CD8-positive, alpha-beta memory T cell (primary cell): ENCODE results near the gene KCNQ5. TPM values are rescaled to one million over a fixed set of nuclear protein-coding genes. Genes with fewer than 3 reads are reported as not detected.

ENCODE experiments used
- CTCF ChIA-PET: fragments of 350-600 bp; sonication (Branson Sonifier 250); formaldehyde crosslinking; loops from one replicate; lab custom pipeline; 2021; ENCODE audit warnings: antibody characterized with exemption; lab: Charles Lee
- POLR2A ChIA-PET: fragments of 350-600 bp; sonication (Branson Sonifier 250); formaldehyde crosslinking; loops from one replicate; lab custom pipeline; 2021; ENCODE audit warnings: antibody characterized with exemption; lab: Charles Lee
- DNase-seq, 5 donors: peaks; one replicate each; pipeline versions ENCODE4 v3.0.0 to v3.0.0-alpha.2; 2020 to 2022; ENCODE audit warnings: mixed read lengths in 1 of 5
- H3K27ac ChIP-seq: one replicate; pipeline ENCODE4 v1.7.0; 2013; ENCODE audit warnings: low read depth, mild to moderate bottlenecking, low read length, moderate library complexity
- H3K27me3 ChIP-seq: 2 replicates; pipeline ENCODE4 v1.7.0; 2013; ENCODE audit warnings: low read length, mild to moderate bottlenecking; ENCODE audit not compliant: insufficient read depth, poor library complexity, severe bottlenecking
- H3K36me3 ChIP-seq: 2 replicates; pipeline ENCODE4 v1.7.0; 2013; ENCODE audit warnings: mild to moderate bottlenecking, low read length, moderate library complexity; ENCODE audit not compliant: insufficient read depth
- H3K4me1 ChIP-seq: 2 replicates; pipeline ENCODE4 v1.7.0; 2013; ENCODE audit warnings: mild to moderate bottlenecking, low read length, moderate library complexity; ENCODE audit not compliant: insufficient read depth
- H3K4me3 ChIP-seq: 2 replicates; pipeline ENCODE4 v1.7.0; 2013; ENCODE audit warnings: mild to moderate bottlenecking, low read length
- H3K9me3 ChIP-seq: 2 replicates; pipeline ENCODE4 v1.7.0; 2013; ENCODE audit warnings: mild to moderate bottlenecking, low read length
- H3K27ac Mint-ChIP-seq, 8 donors: one replicate each; pipeline ENCODE4 v1.8.0; 2020 to 2021; ENCODE audit warnings: mixed read lengths in 8 of 8, mild to moderate bottlenecking in 6 of 8, inconsistent platforms in 3 of 8, moderate library complexity in 3 of 8
- H3K27me3 Mint-ChIP-seq, 2 donors: one replicate each; pipeline ENCODE4 v1.8.0; 2020 to 2021; ENCODE audit warnings: mixed read lengths in 2 of 2, mild to moderate bottlenecking in 1 of 2, moderate library complexity in 1 of 2
- H3K36me3 Mint-ChIP-seq, 3 donors: one replicate each; pipeline ENCODE4 v1.8.0; 2020 to 2021; ENCODE audit warnings: mixed read lengths in 3 of 3, inconsistent platforms in 1 of 3, mild to moderate bottlenecking in 1 of 3
- H3K4me1 Mint-ChIP-seq, 3 donors: one replicate each; pipeline ENCODE4 v1.8.0; 2020 to 2021; ENCODE audit warnings: mixed read lengths in 3 of 3, inconsistent platforms in 1 of 3, mild to moderate bottlenecking in 1 of 3
- H3K4me3 Mint-ChIP-seq, 7 donors: one replicate each; pipeline ENCODE4 v1.8.0; 2020 to 2021; ENCODE audit warnings: mixed read lengths in 7 of 7, mild to moderate bottlenecking in 6 of 7, moderate library complexity in 4 of 7, inconsistent platforms in 2 of 7
- H3K9me3 Mint-ChIP-seq, 5 donors: one replicate each; pipeline ENCODE4 v1.8.0; 2020 to 2022; ENCODE audit warnings: mixed read lengths in 5 of 5, mild to moderate bottlenecking in 3 of 5, moderate library complexity in 2 of 5, inconsistent platforms in 1 of 5
- polyA plus RNA-seq: library from polyadenylated mRNA; unstranded; fragments of 300-500 nt; fragmentation: Illumina TruSeq; gene quantifications from one replicate; pipeline ENCODE4 v1.2.3, GENCODE V29; 2021
- total RNA-seq, 2 experiments: library from RNA; stranded (reverse); gene quantifications; one replicate each; pipeline ENCODE4 v1.2.3, GENCODE V29; 2021

The KCNQ5 gene
- total and polyA plus RNA-seq, 3 experiments from 2014 or later = 0.85 to 8.5 (median 7.9) TPM

- ChIA-PET POLR2A (no interaction called here), CTCF (interaction anchor here (2.3 kb wide), 1 partner anchor 8 kb away, joined by 8 read pairs; no protein-coding TSS in a partner anchor)
- Mint-ChIP-seq H3K36me3 (peaks cover 0 to 3% (median 3%) of the 10 kb centered on the region in 3 donors), H3K4me1 (peaks cover 21 to 37% (median 32%) of the 10 kb centered on the region in 3 donors), H3K27ac (no peak overlapping the region), H3K9me3 (no peaks in the 10 kb centered on the region), H3K27me3 (peaks cover 0 to 2% of the 10 kb centered on the region in 2 donors), H3K4me3 (peak overlapping the region in 2 of 7 donors; percentile 50 to 54)
- DNase-seq = peak in 1 of 5 donors; percentile 21
- H3K9me3 ChIP-seq = no peaks in the 10 kb centered on the region
- no peaks in the 10 kb centered on the region for H3K27me3 ChIP-seq
- H3K4me1 ChIP-seq = peaks cover 14% of the 10 kb centered on the region
- no peaks in the 10 kb centered on the region for H3K36me3 ChIP-seq
- no peak overlapping the region for H3K4me3 ChIP-seq
- no peak overlapping the region for H3K27ac ChIP-seq
Measured at GRCh38 chr6:72624557-72625160, 2.8 kb downstream of the KCNQ5 start.

- Histone ChIP-seq H3K27ac (no peak overlapping the region), H3K9me3 (no peaks in the 10 kb centered on the region), H3K27me3 (no peaks in the 10 kb centered on the region), H3K4me3 (no peak overlapping the region), H3K36me3 (no peaks in the 10 kb centered on the region), H3K4me1 (peaks cover 6% of the 10 kb centered on the region)
- Mint-ChIP-seq H3K36me3 (peaks cover 0 to 3% (median 2%) of the 10 kb centered on the region in 3 donors), H3K27ac (no peak overlapping the region), H3K27me3 (peaks cover 0 to 2% of the 10 kb centered on the region in 2 donors), H3K9me3 (no peaks in the 10 kb centered on the region), H3K4me1 (peaks cover 7 to 23% (median 18%) of the 10 kb centered on the region in 3 donors), H3K4me3 (no peak overlapping the region)
- no peak for DNase-seq
- ChIA-PET CTCF (interaction anchor here (2.3 kb wide), 1 partner anchor 10 kb away, joined by 8 read pairs; no protein-coding TSS in a partner anchor), POLR2A (no interaction called here)
Measured at GRCh38 chr6:72626126-72626525, 4.3 kb downstream of the KCNQ5 start.

GRCh38 chr6:72627539-72627938, 5.7 kb downstream of the KCNQ5 start:
- H3K4me3 ChIP-seq = no peak overlapping the region
- peaks cover 0 to 3% (median 2%) of the 10 kb centered on the region in 3 donors for H3K36me3 Mint-ChIP-seq

GRCh38 chr6:72631480-72631879, 9.6 kb downstream of the KCNQ5 start:
- no peaks in the 10 kb centered on the region for H3K9me3 Mint-ChIP-seq
- Histone ChIP-seq H3K9me3 (no peaks in the 10 kb centered on the region), H3K4me1 (no peaks in the 10 kb centered on the region), H3K27ac (no peak overlapping the region), H3K4me3 (no peak overlapping the region), H3K36me3 (no peaks in the 10 kb centered on the region), H3K27me3 (no peaks in the 10 kb centered on the region)
- H3K4me3 Mint-ChIP-seq = no peak overlapping the region
- no peak overlapping the region for H3K27ac Mint-ChIP-seq
- peaks cover 0 to 4% (median 0%) of the 10 kb centered on the region in 3 donors for H3K36me3 Mint-ChIP-seq
- H3K4me1 Mint-ChIP-seq = no peaks in the 10 kb centered on the region
- H3K27me3 Mint-ChIP-seq = no peaks in the 10 kb centered on the region
- no peak for DNase-seq
- POLR2A ChIA-PET = no interaction called here
- CTCF ChIA-PET = interaction anchor here (2.3 kb wide), 1 partner anchor 15 kb away, joined by 6 read pairs; no protein-coding TSS in a partner anchor

More at GRCh38 chr6:72627539-72627938, 5.7 kb downstream of the KCNQ5 start:
- no peaks in the 10 kb centered on the region for H3K27me3 ChIP-seq
- Mint-ChIP-seq H3K27me3 (peaks cover 0 to 2% of the 10 kb centered on the region in 2 donors), H3K27ac (no peak overlapping the region), H3K4me1 (peaks cover 7 to 20% (median 17%) of the 10 kb centered on the region in 3 donors), H3K9me3 (no peaks in the 10 kb centered on the region), H3K4me3 (no peak overlapping the region)
- DNase-seq = no peak
- H3K36me3 ChIP-seq = no peaks in the 10 kb centered on the region
- no peak overlapping the region for H3K27ac ChIP-seq
- peaks cover 6% of the 10 kb centered on the region for H3K4me1 ChIP-seq
- CTCF ChIA-PET = interaction anchor here (1.3 to 1.8 kb wide), 2 partner anchors 13 to 501 kb away, joined by 3 to 4 read pairs; no protein-coding TSS in a partner anchor
- no peaks in the 10 kb centered on the region for H3K9me3 ChIP-seq
- POLR2A ChIA-PET = no interaction called here

- ChIA-PET CTCF (interaction anchor here (1.0 kb wide), 1 partner anchor 494 kb away, joined by 3 read pairs; no protein-coding TSS in a partner anchor), POLR2A (no interaction called here)
- H3K9me3 ChIP-seq = no peaks in the 10 kb centered on the region
- Mint-ChIP-seq H3K27ac (no peak overlapping the region), H3K36me3 (peaks cover 0 to 4% (median 0%) of the 10 kb centered on the region in 3 donors), H3K4me1 (no peaks in the 10 kb centered on the region), H3K27me3 (no peaks in the 10 kb centered on the region), H3K9me3 (no peaks in the 10 kb centered on the region), H3K4me3 (no peak overlapping the region)
- H3K27ac ChIP-seq = no peak overlapping the region
- no peak for DNase-seq
- H3K4me1 ChIP-seq = no peaks in the 10 kb centered on the region
- no peak overlapping the region for H3K4me3 ChIP-seq
- H3K36me3 ChIP-seq = no peaks in the 10 kb centered on the region
- H3K27me3 ChIP-seq = no peaks in the 10 kb centered on the region
Measured at GRCh38 chr6:72635636-72636035, 13.8 kb downstream of the KCNQ5 start.

GRCh38 chr6:72636215-72636614, 14.4 kb downstream of the KCNQ5 start:
- H3K4me3 Mint-ChIP-seq = no peak overlapping the region
- CTCF ChIA-PET = no interaction called here
- H3K27me3 ChIP-seq = no peaks in the 10 kb centered on the region
- H3K4me1 Mint-ChIP-seq = no peaks in the 10 kb centered on the region
- H3K4me3 ChIP-seq = no peak overlapping the region
- no peaks in the 10 kb centered on the region for H3K9me3 Mint-ChIP-seq
- peaks cover 0 to 4% (median 0%) of the 10 kb centered on the region in 3 donors for H3K36me3 Mint-ChIP-seq
- H3K36me3 ChIP-seq = no peaks in the 10 kb centered on the region
- DNase-seq = no peak
- POLR2A ChIA-PET = no interaction called here
- no peak overlapping the region for H3K27ac Mint-ChIP-seq
- H3K9me3 ChIP-seq = no peaks in the 10 kb centered on the region
- H3K27ac ChIP-seq = no peak overlapping the region
- no peaks in the 10 kb centered on the region for H3K27me3 Mint-ChIP-seq
- no peaks in the 10 kb centered on the region for H3K4me1 ChIP-seq

- Histone ChIP-seq H3K4me3 (no peak overlapping the region), H3K9me3 (no peaks in the 10 kb centered on the region), H3K36me3 (no peaks in the 10 kb centered on the region), H3K27me3 (no peaks in the 10 kb centered on the region), H3K27ac (no peak overlapping the region), H3K4me1 (no peaks in the 10 kb centered on the region)
- Mint-ChIP-seq H3K27me3 (no peaks in the 10 kb centered on the region), H3K4me1 (no peaks in the 10 kb centered on the region), H3K4me3 (no peak overlapping the region), H3K36me3 (peaks cover 0 to 4% (median 0%) of the 10 kb centered on the region in 3 donors), H3K27ac (no peak overlapping the region), H3K9me3 (no peaks in the 10 kb centered on the region)
- DNase-seq = no peak
- ChIA-PET POLR2A (no interaction called here), CTCF (interaction anchor here (1.6 kb wide), 1 partner anchor 11 kb away, joined by 3 read pairs; no protein-coding TSS in a partner anchor)
Measured at GRCh38 chr6:72636786-72637185, 14.9 kb downstream of the KCNQ5 start.

GRCh38 chr6:72639920-72640614, 18.2 kb downstream of the KCNQ5 start:
- H3K36me3 Mint-ChIP-seq = no peaks in the 10 kb centered on the region
- Histone ChIP-seq H3K36me3 (no peaks in the 10 kb centered on the region), H3K27me3 (no peaks in the 10 kb centered on the region), H3K4me1 (no peaks in the 10 kb centered on the region), H3K4me3 (no peak overlapping the region), H3K27ac (no peak overlapping the region), H3K9me3 (no peaks in the 10 kb centered on the region)
- POLR2A ChIA-PET = no interaction called here
- DNase-seq = no peak
- CTCF ChIA-PET = interaction anchor here (1.3 to 1.8 kb wide), 2 partner anchors 12 to 23 kb away, joined by 3 to 4 read pairs; no protein-coding TSS in a partner anchor
- H3K4me1 Mint-ChIP-seq = no peaks in the 10 kb centered on the region
- H3K4me3 Mint-ChIP-seq = no peak overlapping the region
- no peaks in the 10 kb centered on the region for H3K9me3 Mint-ChIP-seq
- H3K27ac Mint-ChIP-seq = no peak overlapping the region
- no peaks in the 10 kb centered on the region for H3K27me3 Mint-ChIP-seq
